Activated CD8-positive, alpha-beta T cell treated with anti-CD3 and anti-CD28 coated beads, Interleukin-2, amount 10 ng/mL, durations not matched to agents 7 days and 5 days (primary cell): ENCODE results near the gene PRKD3. TPM values are rescaled to one million over a fixed set of nuclear protein-coding genes. Genes with fewer than 3 reads are reported as not detected.

Experiments used
- ATAC-seq: fragments of 150-1000 bp; cut with Tn5 transposase; one replicate; pipeline ENCODE4 v1.10.0; 2021; ENCODE audit warnings: moderate library complexity
- CTCF ChIA-PET: fragments of 350-600 bp; sonication (Branson Sonifier 250); formaldehyde crosslinking; loops from one replicate; lab custom pipeline; 2021; ENCODE audit warnings: antibody characterized with exemption; lab: Charles Lee
- POLR2A ChIA-PET: fragments of 350-600 bp; sonication (Branson Sonifier 250); formaldehyde crosslinking; loops from one replicate; lab custom pipeline; 2021; ENCODE audit warnings: antibody characterized with exemption; lab: Charles Lee
- DNase-seq: peaks from one replicate; pipeline ENCODE4 v3.0.0-alpha.2; 2020
- H3K27ac Mint-ChIP-seq: one replicate; pipeline ENCODE4 v1.8.0; 2021; ENCODE audit warnings: mild to moderate bottlenecking, mixed read lengths
- H3K27me3 Mint-ChIP-seq: one replicate; pipeline ENCODE4 v1.8.0; 2021; ENCODE audit warnings: low read depth, mixed read lengths
- H3K36me3 Mint-ChIP-seq: one replicate; pipeline ENCODE4 v1.8.0; 2021; ENCODE audit warnings: low read depth, mixed read lengths
- H3K4me1 Mint-ChIP-seq: one replicate; pipeline ENCODE4 v1.8.0; 2021; ENCODE audit warnings: low read depth, mixed read lengths
- H3K4me3 Mint-ChIP-seq: one replicate; pipeline ENCODE4 v1.8.0; 2021; ENCODE audit warnings: mild to moderate bottlenecking, mixed read lengths
- H3K9me3 Mint-ChIP-seq: one replicate; pipeline ENCODE4 v1.8.0; 2022; ENCODE audit warnings: mixed read lengths; ENCODE audit not compliant: insufficient read depth
- total RNA-seq, 2 experiments: library from RNA; stranded (reverse); gene quantifications; one replicate each; pipeline ENCODE4 v1.2.3, GENCODE V29; 2021

The PRKD3 gene
- total RNA-seq, 2 experiments from 2014 or later, result 18.7 to 21.5 TPM

DNA sequence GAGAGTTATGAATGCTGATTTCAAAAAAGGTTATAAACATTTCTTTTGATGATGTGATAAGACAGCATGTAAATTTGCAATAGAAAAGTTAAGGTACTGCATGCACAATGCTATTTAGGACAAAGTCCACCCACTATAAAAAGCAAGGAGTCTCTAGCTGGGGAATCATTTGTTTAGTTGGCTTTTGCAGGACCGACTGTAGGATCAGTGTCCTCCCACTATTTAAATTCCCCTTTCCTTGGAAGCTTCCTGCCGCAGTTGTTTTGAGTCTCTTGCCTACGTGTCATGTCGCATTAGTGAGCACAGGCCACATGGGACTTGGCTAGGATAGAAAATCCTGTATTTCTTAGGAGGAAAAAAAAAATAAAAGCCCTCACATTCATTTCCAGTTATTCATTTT is 32.9 kb upstream of the PRKD3 start:
- no peak for ATAC-seq
- no peaks in the 10 kb centered on the region for H3K4me1 Mint-ChIP-seq
- ChIA-PET POLR2A (no interaction called here), CTCF (interaction anchor here (0.6 kb wide), 1 partner anchor 159 kb away, joined by 3 read pairs; no protein-coding TSS in a partner anchor)
- H3K4me3 Mint-ChIP-seq, result no peak overlapping the region
- H3K9me3 Mint-ChIP-seq, result no peaks in the 10 kb centered on the region
- no peak for DNase-seq
- no peaks in the 10 kb centered on the region for H3K36me3 Mint-ChIP-seq
- H3K27me3 Mint-ChIP-seq, result peaks cover 67% of the 10 kb centered on the region
- no peak overlapping the region for H3K27ac Mint-ChIP-seq

DNA sequence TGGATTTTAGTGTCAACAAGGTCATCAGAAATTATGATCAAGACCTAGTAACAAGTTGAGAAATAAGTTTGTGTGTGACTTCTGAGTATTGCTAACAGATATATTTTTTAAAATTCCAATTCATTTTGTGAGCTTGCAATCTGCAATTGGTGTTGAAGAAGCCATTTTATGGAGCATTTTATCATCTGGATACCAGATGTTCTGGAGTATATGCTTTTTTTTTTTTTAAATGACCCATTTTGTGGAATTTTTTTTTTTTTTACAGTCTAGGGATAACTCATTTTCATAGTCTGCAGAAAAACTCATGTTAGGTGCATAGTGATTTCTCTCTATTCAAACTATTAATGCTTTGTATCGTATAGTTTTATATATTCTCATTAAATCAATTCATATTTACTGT is 32.4 kb upstream of the PRKD3 start:
- H3K4me1 Mint-ChIP-seq, result no peaks in the 10 kb centered on the region
- no peaks in the 10 kb centered on the region for H3K36me3 Mint-ChIP-seq
- ChIA-PET CTCF (interaction anchor here (0.6 kb wide), 1 partner anchor 159 kb away, joined by 3 read pairs; no protein-coding TSS in a partner anchor), POLR2A (no interaction called here)
- no peak for DNase-seq
- no peak for ATAC-seq
- H3K4me3 Mint-ChIP-seq, result no peak overlapping the region
- H3K27me3 Mint-ChIP-seq, result peaks cover 67% of the 10 kb centered on the region
- no peak overlapping the region for H3K27ac Mint-ChIP-seq
- H3K9me3 Mint-ChIP-seq, result no peaks in the 10 kb centered on the region

DNA sequence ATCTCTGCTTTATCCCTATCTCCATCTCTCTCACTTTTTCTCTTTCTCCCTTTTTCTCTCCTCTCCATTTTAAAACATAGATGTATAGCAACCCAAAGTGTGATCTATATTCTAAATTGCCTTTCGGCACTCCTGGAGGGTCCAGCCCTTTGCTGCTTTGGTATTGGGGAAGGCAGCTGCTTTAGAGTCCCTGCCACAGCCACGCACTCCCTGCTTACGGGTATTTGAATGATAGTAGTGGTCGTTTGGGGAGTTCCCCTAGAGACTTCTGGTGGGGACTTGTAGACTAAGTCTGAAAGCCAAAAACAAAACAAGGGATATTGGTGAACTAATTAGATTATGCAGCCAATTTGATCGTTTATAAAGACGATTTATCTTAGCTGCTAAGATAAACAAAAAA is 31.7 kb upstream of the PRKD3 start:
- H3K27me3 Mint-ChIP-seq, result peaks cover 60% of the 10 kb centered on the region
- no peaks in the 10 kb centered on the region for H3K9me3 Mint-ChIP-seq

DNA sequence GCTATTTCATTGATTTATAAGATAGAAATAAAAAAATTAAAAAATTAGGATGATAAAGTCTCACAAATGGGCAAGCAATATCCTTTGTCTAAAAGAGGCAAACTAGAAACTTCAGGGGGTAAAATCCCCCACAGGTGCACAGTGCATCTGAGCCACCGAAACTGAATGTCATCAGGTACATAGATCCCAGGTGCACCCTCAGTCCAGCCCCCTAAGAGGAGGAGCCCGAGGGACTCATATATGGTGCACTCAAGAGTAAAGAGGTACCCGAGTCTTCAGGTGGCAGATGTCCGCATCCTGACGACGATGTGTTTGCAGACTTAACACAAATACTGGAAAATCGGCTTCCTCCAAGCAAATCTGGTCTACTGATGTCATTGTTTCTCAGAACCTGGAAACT is 31.1 kb upstream of the PRKD3 start:
- no peaks in the 10 kb centered on the region for H3K36me3 Mint-ChIP-seq
- H3K27me3 Mint-ChIP-seq, result peaks cover 56% of the 10 kb centered on the region
- no peak for ATAC-seq
- H3K27ac Mint-ChIP-seq, result no peak overlapping the region
- no peaks in the 10 kb centered on the region for H3K9me3 Mint-ChIP-seq
- ChIA-PET POLR2A (no interaction called here), CTCF (no interaction called here)
- H3K4me1 Mint-ChIP-seq, result no peaks in the 10 kb centered on the region
- H3K4me3 Mint-ChIP-seq, result no peak overlapping the region
- DNase-seq, result no peak

More for the DNA sequence above, 31.7 kb upstream of the PRKD3 start:
- DNase-seq, result no peak
- ChIA-PET POLR2A (no interaction called here), CTCF (no interaction called here)
- ATAC-seq, result no peak
- Mint-ChIP-seq H3K4me1 (no peaks in the 10 kb centered on the region), H3K27ac (no peak overlapping the region), H3K4me3 (no peak overlapping the region), H3K36me3 (no peaks in the 10 kb centered on the region)

DNA sequence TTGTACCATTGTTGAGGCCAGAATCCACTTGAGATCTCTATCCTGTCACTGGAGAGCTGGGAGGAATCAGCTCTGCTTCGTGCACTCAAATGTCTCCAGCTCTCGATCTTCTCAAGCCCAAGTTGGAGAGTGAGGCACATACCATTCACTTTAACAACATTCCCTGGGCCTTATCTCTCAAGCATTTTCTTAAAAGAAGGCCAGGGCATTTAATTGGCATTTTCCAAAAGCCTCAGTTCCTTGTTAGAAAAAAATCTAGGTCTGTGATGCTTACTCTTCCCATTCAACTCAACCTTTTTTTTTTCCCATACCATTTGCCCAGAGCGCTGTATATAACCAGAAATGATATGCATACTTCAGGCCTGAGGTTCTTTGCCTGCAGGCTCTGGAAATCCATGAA is 29.9 kb upstream of the PRKD3 start:
- POLR2A ChIA-PET, result no interaction called here
- peaks cover 53% of the 10 kb centered on the region for H3K27me3 Mint-ChIP-seq
- ATAC-seq (no peak), DNase-seq (no peak)
- no peaks in the 10 kb centered on the region for H3K36me3 Mint-ChIP-seq
- CTCF ChIA-PET, result interaction anchor here (1.1 kb wide), 1 partner anchor 55 kb away, joined by 3 read pairs; no protein-coding TSS in a partner anchor
- no peak overlapping the region for H3K4me3 Mint-ChIP-seq
- no peaks in the 10 kb centered on the region for H3K9me3 Mint-ChIP-seq
- no peak overlapping the region for H3K27ac Mint-ChIP-seq
- no peaks in the 10 kb centered on the region for H3K4me1 Mint-ChIP-seq

DNA sequence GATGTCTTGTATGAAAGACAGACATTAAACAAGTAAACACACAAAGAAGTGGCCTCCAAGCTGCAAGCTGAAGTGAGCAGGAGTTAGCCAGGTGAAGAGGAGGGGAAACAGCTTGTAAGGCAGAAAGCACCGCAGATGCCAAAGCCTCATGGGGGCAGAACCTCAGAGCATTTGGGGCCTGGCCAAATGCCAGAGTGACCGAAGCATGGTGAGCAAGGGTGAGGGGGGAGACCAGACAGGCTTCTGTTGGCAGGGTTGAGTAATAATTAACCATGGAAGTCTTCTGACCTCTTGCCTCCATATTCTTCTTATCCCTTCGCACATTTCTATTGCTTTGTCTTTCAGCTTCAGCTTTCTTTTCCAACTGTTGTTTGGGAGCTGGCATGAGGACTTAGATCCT is 25.4 kb upstream of the PRKD3 start:
- H3K36me3 Mint-ChIP-seq, result no peaks in the 10 kb centered on the region
- H3K4me3 Mint-ChIP-seq, result no peak overlapping the region
- ChIA-PET CTCF (no interaction called here), POLR2A (no interaction called here)
- ATAC-seq, result no peak
- H3K27me3 Mint-ChIP-seq, result peaks cover 59% of the 10 kb centered on the region
- H3K9me3 Mint-ChIP-seq, result no peaks in the 10 kb centered on the region
- DNase-seq, result no peak
- H3K4me1 Mint-ChIP-seq, result peaks cover 3% of the 10 kb centered on the region
- H3K27ac Mint-ChIP-seq, result no peak overlapping the region

DNA sequence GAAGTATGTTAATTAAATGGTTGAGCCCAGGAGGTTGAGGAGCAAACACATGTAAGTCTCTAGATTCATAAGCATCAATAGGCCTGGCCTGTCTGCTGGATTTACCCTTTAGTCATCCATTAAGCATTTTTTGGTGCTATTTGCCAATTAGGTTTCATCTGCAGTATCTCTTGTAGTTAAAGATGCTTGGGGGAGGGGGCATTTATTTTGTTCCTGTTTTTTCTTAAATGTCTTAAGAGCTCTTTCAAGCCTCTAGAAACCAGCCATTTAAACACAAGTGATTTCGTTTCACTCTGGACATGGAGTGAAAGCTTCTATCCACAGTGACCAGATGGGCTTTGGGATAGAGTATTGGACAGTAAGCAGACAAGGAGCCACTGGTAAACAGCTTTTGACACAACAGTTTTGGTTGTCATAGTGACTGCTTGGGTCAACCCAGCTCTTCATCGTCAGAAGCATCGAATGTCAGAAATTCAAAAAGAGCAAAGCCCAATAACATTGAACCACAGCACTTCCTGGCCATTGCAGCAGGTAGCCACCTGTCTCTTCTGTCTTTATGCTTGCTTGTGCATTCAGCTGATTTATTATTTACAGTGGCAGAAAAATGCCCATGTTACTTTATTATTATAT is 24.7 kb upstream of the PRKD3 start:
- H3K4me1 Mint-ChIP-seq, result peaks cover 4% of the 10 kb centered on the region
- DNase-seq (no peak), ATAC-seq (no peak)
- no peaks in the 10 kb centered on the region for H3K36me3 Mint-ChIP-seq
- H3K9me3 Mint-ChIP-seq, result no peaks in the 10 kb centered on the region
- POLR2A ChIA-PET, result no interaction called here
- CTCF ChIA-PET, result no interaction called here
- H3K27ac Mint-ChIP-seq, result no peak overlapping the region
- peaks cover 58% of the 10 kb centered on the region for H3K27me3 Mint-ChIP-seq
- no peak overlapping the region for H3K4me3 Mint-ChIP-seq

DNA sequence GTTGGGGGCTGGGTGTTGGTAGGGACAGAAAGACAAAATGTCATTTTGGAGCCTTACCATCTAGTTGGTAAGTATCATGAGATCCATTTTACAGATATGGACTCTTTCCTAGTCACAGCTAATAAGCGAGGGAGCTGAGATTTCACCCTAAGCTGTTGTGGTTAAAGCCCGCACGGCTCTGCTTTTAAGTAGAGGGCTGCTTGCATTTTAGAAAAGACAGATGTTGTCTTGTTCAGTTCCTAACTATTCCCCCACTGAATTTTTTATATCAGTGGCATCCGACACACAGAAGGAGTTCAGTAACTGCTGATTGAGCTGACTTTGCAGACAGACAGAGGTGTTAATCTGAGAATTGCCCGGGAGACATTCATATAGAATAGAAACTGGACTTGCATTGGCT is 23.5 kb upstream of the PRKD3 start:
- H3K36me3 Mint-ChIP-seq, result no peaks in the 10 kb centered on the region
- ATAC-seq, result no peak
- H3K4me1 Mint-ChIP-seq, result peaks cover 12% of the 10 kb centered on the region
- H3K27me3 Mint-ChIP-seq, result peaks cover 60% of the 10 kb centered on the region
- H3K9me3 Mint-ChIP-seq, result no peaks in the 10 kb centered on the region
- no peak overlapping the region for H3K27ac Mint-ChIP-seq
- DNase-seq, result no peak
- ChIA-PET CTCF (interaction anchor here (1.5 kb wide), 1 partner anchor 530 kb away, joined by 4 read pairs; no protein-coding TSS in a partner anchor), POLR2A (no interaction called here)
- H3K4me3 Mint-ChIP-seq, result no peak overlapping the region

DNA sequence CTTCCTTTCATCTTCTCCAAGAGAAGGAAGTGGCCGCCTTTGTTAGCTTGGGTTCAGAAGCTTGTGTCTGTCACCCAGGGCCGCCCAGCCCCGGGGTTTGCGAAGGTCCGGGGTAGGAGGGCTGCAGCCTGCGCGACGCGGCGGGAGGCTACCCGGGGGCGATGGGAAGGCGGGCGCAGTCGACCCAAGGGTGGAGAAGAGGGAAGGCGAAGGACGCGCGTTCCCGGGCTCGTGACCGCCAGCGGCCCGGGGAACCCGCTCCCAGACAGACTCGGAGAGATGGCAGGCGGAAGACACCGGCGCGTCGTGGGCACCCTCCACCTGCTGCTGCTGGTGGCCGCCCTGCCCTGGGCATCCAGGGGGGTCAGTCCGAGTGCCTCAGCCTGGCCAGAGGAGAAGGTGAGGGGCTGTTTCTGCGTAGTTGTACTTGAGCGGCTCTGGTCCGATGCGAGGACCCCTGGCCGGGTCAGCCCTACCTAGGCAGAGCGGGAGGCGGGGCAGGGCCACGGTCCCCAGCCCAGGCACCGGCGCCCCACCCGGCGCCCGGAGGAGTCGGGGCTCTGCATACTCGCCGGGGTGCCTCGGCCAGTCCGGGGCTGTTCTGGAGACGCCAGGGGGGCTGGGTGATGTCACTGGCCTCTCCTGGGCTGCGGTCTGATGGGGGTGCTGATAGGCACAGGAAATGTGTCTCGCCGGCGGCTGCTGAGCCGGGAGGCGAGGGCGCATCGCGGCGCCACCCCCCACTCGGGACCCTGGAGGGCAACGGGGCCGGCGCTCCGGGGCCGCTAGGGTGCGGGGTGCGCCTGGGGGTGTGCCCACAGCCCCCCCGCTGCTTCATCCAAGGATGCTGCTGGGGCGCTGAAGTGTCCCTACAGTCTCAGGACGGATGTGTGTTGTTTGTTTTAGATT is 20.1 kb upstream of the PRKD3 start, which contains the start of gene QPCT:
TSS of gene QPCT (plus strand) at position 178 of the 909 bp plus-strand sequence. CDS start at position 280, 102 bp downstream.
- Mint-ChIP-seq H3K9me3 (no peaks in the 10 kb centered on the region), H3K27ac (no peak within 1 kb of the TSS), H3K4me3 (peak within 1 kb of the TSS; percentile 66), H3K36me3 (no peaks in the 10 kb centered on the region), H3K27me3 (peaks cover 66% of the 10 kb centered on the region), H3K4me1 (peaks cover 12% of the 10 kb centered on the region)
- DNase-seq, result peak; percentile 71
- peak; percentile 92 for ATAC-seq
- CTCF ChIA-PET, result no interaction called here
- POLR2A ChIA-PET, result no interaction called here

DNA sequence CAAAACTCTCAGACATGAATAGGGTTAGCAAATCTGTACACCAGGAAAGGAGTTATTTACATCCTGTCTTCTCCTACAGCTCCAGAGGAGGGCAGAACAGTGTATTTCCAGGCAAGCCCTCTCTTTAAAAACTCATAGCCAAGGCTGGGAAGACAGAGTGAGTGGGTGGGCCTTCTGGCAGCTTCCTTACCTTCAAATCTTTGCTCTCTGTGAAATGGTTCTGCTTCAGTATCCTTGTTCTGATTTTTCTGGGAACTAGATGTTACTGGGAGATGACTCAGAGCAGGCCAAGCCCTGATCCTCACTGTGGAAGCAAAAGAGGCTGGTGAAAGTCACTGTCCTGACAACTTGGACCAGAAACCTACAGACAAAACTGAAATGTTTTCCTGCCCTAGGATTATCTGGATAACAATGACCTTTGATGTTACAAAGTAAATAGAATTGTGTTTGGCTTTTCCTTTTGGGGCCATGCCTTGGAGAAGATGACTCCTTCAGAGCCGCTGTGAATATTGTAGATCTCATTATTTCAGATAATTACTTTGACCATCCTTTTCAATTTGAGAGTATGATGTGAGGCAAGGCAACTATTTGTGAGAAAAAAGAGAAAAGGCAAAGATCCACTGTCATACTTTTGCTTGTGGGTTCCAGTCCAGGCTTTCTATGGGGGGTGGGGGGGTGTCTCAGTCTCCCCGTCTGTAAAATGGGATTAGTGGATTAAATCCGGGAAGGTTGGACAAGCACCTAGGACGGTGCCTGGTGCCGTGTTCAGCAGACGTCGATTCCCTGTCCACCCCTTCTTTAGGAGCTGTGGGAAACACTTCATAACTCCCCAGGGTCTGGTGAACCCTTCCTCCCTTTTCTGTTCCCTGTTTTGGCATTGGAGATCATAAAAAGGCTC is 19.2 kb upstream of the PRKD3 start:
- Mint-ChIP-seq H3K27me3 (peaks cover 65% of the 10 kb centered on the region), H3K9me3 (no peaks in the 10 kb centered on the region), H3K36me3 (no peaks in the 10 kb centered on the region), H3K27ac (no peak overlapping the region), H3K4me1 (peaks cover 12% of the 10 kb centered on the region), H3K4me3 (peak overlapping the region; percentile 66)
- CTCF ChIA-PET, result no interaction called here
- POLR2A ChIA-PET, result no interaction called here
- ATAC-seq (no peak), DNase-seq (no peak)

DNA sequence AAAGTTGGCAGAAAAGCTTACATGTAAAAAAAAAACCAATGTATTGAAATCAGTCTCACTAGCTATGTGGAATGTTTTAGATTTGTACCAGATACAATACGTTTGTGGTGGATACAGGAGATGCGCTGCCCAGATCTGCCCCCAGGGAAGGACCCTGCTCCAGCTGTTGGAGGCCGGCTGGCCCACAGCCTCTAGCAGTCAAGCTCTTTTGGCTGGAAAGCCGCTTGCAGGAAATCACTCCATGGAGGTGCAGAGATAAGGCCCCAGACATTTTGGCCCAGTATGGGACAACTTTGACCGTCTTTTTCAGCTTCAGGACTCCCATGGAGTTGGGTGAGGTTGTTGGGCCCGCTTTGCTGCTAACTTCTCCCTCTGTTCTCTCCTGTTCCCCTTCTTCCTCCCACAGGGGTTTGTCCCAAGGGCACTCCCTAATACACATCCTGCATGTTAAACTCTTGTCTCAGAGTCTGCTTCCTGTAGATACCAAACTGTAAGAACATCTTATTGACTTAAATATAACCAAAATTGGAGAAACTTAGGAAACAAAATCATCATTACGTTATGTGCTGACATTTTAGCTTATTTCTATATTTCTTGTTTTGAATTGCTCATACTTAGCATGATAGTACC is 18.1 kb upstream of the PRKD3 start:
- DNase-seq (no peak), ATAC-seq (no peak)
- Mint-ChIP-seq H3K27ac (no peak overlapping the region), H3K27me3 (peaks cover 62% of the 10 kb centered on the region), H3K4me1 (peaks cover 12% of the 10 kb centered on the region), H3K9me3 (no peaks in the 10 kb centered on the region), H3K4me3 (no peak overlapping the region), H3K36me3 (no peaks in the 10 kb centered on the region)
- ChIA-PET CTCF (no interaction called here), POLR2A (no interaction called here)
